HG02798 (cell line): ENCODE results near the gene SEC22C.

Experiments
- ATAC-seq: cut with Tn5 transposase; IDR thresholded peaks from one replicate; pipeline ENCODE4 v1.9.1; 2021; ENCODE audit warnings: mild to moderate bottlenecking; ENCODE audit not compliant: unreplicated experiment, poor library complexity

SEC22C gene

DNA sequence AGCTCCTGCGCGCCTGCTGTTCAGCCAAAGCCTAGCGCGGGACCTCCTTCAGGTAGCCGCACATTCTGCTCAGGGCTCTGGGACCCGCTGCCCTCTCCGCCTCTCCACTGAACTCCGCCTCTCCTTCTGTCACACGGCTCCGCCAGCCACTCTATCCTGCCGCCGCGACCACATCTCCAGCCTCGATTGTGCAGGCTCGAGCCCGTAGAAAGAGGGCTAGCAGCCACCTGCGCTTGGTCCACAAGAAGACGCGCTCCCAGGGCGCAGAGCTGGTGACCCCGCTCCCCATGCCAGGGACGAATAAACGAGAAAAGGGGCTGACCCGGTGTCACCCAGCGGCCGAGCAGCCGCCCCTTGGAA lies 80.5 kb downstream of the SEC22C start:
- no peak for ATAC-seq

- no peak for ATAC-seq
Measured at GRCh38 chr3:42500909-42501308, 80.9 kb downstream of the SEC22C start.

DNA sequence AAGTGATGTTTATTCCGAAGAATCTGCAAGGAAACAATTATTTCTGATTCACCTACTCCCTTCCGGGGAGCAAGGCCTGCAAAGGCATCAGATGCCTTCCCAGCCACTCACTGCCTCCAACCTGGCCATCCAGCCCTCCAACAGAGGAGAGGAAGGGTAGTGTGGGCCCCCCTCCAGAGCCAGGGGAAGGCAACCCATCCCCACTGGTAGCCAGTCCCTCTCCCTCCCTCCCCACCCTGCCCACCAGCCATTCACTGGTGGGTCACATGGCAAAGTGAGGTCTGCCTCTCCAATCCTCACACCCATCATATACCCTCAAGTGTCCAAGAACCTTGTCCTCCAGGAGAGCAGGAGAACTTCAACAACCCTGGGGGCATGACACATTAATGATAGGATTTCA lies 81.7 kb downstream of the SEC22C start:
- ATAC-seq: no peak

DNA sequence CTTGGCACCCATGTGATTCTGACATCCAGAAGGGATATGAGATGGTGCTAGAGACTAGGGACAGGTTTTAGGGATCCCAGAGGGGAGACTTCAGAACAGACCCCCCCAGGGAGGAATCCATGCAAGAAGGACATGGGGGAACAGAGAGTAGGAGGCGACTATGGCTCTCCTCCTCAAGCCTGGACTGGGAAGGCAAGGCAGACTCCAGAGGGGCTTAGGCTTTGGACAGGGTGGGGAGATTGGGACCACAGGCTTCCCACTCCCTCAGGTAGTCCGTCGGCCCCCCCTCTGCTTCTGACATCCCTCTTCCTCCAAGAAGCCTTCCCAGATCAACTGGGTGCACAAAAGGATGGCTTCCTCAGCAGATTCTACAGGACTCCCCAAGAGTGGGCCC lies 82.3 kb downstream of the SEC22C start:
- ATAC-seq: no peak

- ATAC-seq: no peak
Measured at GRCh38 chr3:42498791-42499477, 82.8 kb downstream of the SEC22C start.

- ATAC-seq: no peak
Measured at GRCh38 chr3:42498034-42498433, 83.7 kb downstream of the SEC22C start.
